Adrenal gland (tissue), 12 donors: ENCODE results near the gene AKT1S1. TPM values are rescaled to one million over a fixed set of nuclear protein-coding genes. Genes with fewer than 3 reads are reported as not detected.

Experiments used
- DNase-seq, 7 donors: peaks; one replicate each; pipeline ENCODE4 v3.0.0-alpha.2; 2019 to 2020
- H3K27ac ChIP-seq, 5 donors: fragments of 200-600 bp; sonication (generic) in 4 of 5; 1 replicate in 3 of 5; 2 replicates in 2 of 5; pipeline versions ENCODE4 v1.5.1 to v1.8.0; 2016 to 2020; ENCODE audit warnings: mild to moderate bottlenecking in 1 of 5
- H3K27me3 ChIP-seq: fragments of 200-600 bp; 2 replicates; pipeline ENCODE4 v1.8.0; 2021
- H3K36me3 ChIP-seq, 2 donors: fragments of 200-600 bp; replicated peaks in 1 of 2; 1 replicate in 1 of 2; 2 replicates in 1 of 2; pipeline versions ENCODE4 v1.5.1 to v1.8.0; 2018 to 2022
- H3K4me1 ChIP-seq, 2 donors: fragments of 200-600 bp; replicated peaks in 1 of 2; 1 replicate in 1 of 2; 2 replicates in 1 of 2; pipeline versions ENCODE4 v1.5.1 to v1.8.0; 2018 to 2021
- H3K4me3 ChIP-seq, 4 donors: fragments of 200-600 bp; sonication (generic) in 3 of 4; one replicate each; pipeline ENCODE4 v1.5.1; 2016 to 2018
- H3K9me3 ChIP-seq, 3 donors: fragments of 200-600 bp; sonication (generic) in 1 of 3; replicated peaks in 1 of 3; 1 replicate in 2 of 3; 2 replicates in 1 of 3; pipeline versions ENCODE4 v1.5.1 to v1.8.0; 2016 to 2021
- POLR2A ChIP-seq, 2 donors: fragments of 450-650 bp; IDR thresholded peaks; one replicate each; pipeline ENCODE4 v1.6.1; 2017; ENCODE audit warnings: antibody characterized with exemption in 2 of 2, mild to moderate bottlenecking in 2 of 2, moderate library complexity in 1 of 2
- WGBS, 4 donors: extraction: QIAGEN DNeasy Blood & Tissue Kit in 2 of 4; methylation state at CpG; one replicate each; pipeline versions ENCODE4 v1.1.5 to v1.1.7; 2013 to 2017; 5-methylcytosine and 5-hydroxymethylcytosine counted together
- intact Hi-C, 2 donors: fragments of 100-400 bp; cut with DNase I; formaldehyde crosslinking; loops; one replicate each; pipeline versions ENCODE4 v1.14.1 to v1.15.0; 2022 to 2023
- polyA plus RNA-seq, 3 donors: library from polyadenylated mRNA; stranded (reverse); fragments of 200-250 nt in 2 of 3; fragments of 350-450 nt in 1 of 3; fragmentation: Illumina TruSeq in 1 of 3; extraction: RNeasy Lipid Tissue Mini Kit (QIAGEN cat#74804) in 1 of 3; gene quantifications; one replicate each; pipeline ENCODE4 v1.2.3, GENCODE V29; 2013 to 2014
- total RNA-seq, 9 donors: library from RNA; depleted of rRNA in 4 of 9; stranded (reverse); fragments of >200 nt in 4 of 9; fragments of 120-200 nt in 1 of 9; fragmentation: NEBNext Ultra II Directional in 1 of 9; extraction: Animal tissue kit (Norgen Biotek cat#: 25700) in 1 of 9; gene quantifications; one replicate each; pipeline versions ENCODE4 v1.1.0 to v1.2.4, GENCODE V29; 2013 to 2023
- TF ChIP-seq, protein P1 (sequence below), 6 experiments: fragments of 450-650 bp in 4 of 6; fragments of 200-600 bp in 2 of 6; sonication (generic) in 1 of 6; IDR thresholded peaks; 1 replicate in 5 of 6; 2 replicates in 1 of 6; pipeline versions ENCODE4 v1.5.1 to v1.8.0; 2016 to 2021; ENCODE audit warnings: antibody characterized with exemption in 6 of 6, mild to moderate bottlenecking in 2 of 6, moderate library complexity in 1 of 6
- donor health status: healthy with polysubstance abuse.
- donor health status: Bipolar disorder and iron deficiency.
- donor health status: DM: yes; HTN: yes; CAD: no.
- donor health status: DM: no; HTN: no; CAD: no.
- donor health status: DM: no; HTN: no; CAD: no.
- donor health status: DM: yes; HTN: yes; CAD: no.

AKT1S1 gene
- total and polyA plus RNA-seq, 12 donors = 19.8 to 89.6 (median 59.1) TPM

GRCh38 chr19:49894011-49894664 lies 17.0 kb upstream of the AKT1S1 start:
- TF ChIP-seq POLR2A (IDR thresholded peaks at IDR 0.05) = no peak
- TF ChIP-seq, protein P1, sequence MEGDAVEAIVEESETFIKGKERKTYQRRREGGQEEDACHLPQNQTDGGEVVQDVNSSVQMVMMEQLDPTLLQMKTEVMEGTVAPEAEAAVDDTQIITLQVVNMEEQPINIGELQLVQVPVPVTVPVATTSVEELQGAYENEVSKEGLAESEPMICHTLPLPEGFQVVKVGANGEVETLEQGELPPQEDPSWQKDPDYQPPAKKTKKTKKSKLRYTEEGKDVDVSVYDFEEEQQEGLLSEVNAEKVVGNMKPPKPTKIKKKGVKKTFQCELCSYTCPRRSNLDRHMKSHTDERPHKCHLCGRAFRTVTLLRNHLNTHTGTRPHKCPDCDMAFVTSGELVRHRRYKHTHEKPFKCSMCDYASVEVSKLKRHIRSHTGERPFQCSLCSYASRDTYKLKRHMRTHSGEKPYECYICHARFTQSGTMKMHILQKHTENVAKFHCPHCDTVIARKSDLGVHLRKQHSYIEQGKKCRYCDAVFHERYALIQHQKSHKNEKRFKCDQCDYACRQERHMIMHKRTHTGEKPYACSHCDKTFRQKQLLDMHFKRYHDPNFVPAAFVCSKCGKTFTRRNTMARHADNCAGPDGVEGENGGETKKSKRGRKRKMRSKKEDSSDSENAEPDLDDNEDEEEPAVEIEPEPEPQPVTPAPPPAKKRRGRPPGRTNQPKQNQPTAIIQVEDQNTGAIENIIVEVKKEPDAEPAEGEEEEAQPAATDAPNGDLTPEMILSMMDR (IDR thresholded peaks at IDR 0.05) = no peak
- Histone ChIP-seq H3K4me3 (no peak overlapping the region), H3K9me3 (no peaks in the 10 kb centered on the region), H3K27me3 (no peaks in the 10 kb centered on the region), H3K4me1 (peaks cover 9 to 21% of the 10 kb centered on the region in 2 donors), H3K36me3 (no peaks in the 10 kb centered on the region), H3K27ac (no peak overlapping the region)
- WGBS, 4 donors = 89 to 95% (median 92%) methylated on average over 12 to 18 of the region's 18 CpGs
- peak in 1 of 7 donors; percentile 22 for DNase-seq
- intact Hi-C loops = no loop called here

DNA sequence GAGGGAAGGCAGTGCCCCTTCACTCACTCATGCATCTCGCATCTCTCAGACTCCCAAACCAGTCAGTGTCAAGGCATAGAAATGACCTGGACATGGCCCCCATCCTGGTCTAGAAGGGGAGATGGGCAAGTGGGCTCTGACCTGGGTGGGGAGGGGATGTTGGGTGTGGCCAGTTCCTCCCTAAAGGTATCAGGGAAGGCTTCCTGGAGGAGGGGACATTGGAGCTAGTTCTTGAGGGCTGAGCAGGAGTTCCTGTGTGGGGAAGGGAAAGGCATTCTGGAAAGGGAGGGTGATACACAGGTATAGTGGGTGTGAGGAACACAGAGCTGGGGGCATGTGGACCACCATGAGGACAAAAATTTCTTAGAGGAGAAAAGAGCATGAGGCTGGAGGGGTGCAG lies 15.6 kb upstream of the AKT1S1 start:
- intact Hi-C loops = no loop called here
- WGBS, 4 donors = 80 to 100% (median 92%) methylated on average over 1 of the region's 1 CpG
- Histone ChIP-seq H3K4me1 (peaks cover 4 to 15% of the 10 kb centered on the region in 2 donors), H3K36me3 (no peaks in the 10 kb centered on the region), H3K4me3 (no peak overlapping the region), H3K27me3 (no peaks in the 10 kb centered on the region), H3K27ac (no peak overlapping the region), H3K9me3 (no peaks in the 10 kb centered on the region)
- no peak for DNase-seq
- no peak for TF ChIP-seq POLR2A (IDR thresholded peaks at IDR 0.05)
- TF ChIP-seq, protein P1 (IDR thresholded peaks at IDR 0.05) = no peak

- no peak for DNase-seq
These were observed 14.2 kb upstream of the AKT1S1 start for GRCh38 chr19:49891393-49891792.

More at GRCh38 chr19:49891393-49891792, 14.2 kb upstream of the AKT1S1 start:
- intact Hi-C loops = no loop called here
- Histone ChIP-seq H3K36me3 (peaks cover 0 to 4% of the 10 kb centered on the region in 2 donors), H3K27me3 (no peaks in the 10 kb centered on the region), H3K9me3 (no peaks in the 10 kb centered on the region), H3K4me3 (no peak overlapping the region), H3K27ac (no peak overlapping the region), H3K4me1 (peaks cover 4 to 9% of the 10 kb centered on the region in 2 donors)
- 85 to 91% (median 86%) methylated on average over 15 to 17 of the region's 17 CpGs for WGBS, 4 donors
- TF ChIP-seq, protein P1 (IDR thresholded peaks at IDR 0.05) = no peak
- TF ChIP-seq POLR2A (IDR thresholded peaks at IDR 0.05) = no peak
